ENCODE results near the gene WIPF3.

WIPF3 gene

DNA sequence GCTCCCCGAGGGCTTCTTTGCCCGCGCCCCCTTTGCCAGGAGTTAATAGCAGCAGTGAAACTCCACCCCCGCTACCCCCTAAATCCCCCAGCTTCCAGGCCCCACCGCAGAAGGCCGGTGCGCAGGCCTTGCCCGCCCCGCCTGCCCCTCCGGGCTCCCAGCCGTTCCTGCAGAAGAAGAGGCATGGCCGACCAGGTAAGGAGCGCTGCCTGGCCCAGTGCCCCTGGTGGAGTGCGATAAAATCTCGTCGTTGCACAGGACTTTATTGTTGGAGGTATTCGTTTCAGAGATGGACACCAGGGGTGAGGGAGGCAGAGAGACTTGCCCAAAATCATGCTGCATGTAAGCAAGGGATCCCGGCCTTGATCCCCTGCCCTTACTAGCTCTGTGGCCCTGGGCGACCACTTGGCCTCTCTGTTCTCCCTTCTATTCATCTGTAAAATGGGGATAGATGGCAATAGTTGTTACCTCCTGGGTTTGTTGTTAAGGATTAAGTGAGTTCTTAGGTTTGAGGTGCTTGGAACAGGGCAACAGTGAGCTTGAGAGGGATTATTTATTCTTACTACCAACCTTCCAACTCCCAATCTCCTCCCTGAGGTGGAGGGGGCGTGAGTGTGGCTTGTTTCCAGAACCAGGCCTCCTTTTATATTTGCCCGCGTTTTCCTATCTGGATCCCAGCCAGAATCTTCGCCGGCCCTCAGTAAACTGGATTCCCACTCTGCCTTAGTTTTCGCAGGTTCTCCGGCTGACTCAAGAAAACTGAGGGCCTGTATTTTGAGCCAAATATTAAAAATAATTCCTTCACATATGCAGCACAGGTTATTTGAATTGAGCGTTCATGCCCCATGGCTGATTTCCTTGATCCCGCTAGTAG, 78.3 kb downstream of the WIPF3 start:
- DNase-seq (ENCODE audit: low spot score) = peak; percentile 26

DNA sequence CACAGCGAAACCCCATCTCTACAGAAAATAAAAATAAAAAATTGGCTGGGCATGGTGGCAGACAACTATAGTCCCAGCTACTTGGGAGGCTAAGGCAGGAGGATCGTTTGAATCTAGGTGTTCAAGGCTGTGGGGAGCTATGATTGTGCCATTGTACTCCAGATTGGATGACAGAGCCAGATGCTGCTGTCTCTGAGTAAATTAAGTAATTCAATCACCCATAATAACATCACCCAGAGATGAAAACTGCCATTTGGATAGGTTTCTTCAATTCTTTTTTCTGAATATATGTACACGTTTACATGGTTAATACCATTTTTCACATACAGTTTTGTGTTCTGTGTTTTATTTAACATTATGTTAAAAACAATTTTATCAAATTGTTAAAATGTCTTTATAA, 79.3 kb downstream of the WIPF3 start:
- no peak overlapping the region for H4K8ac ChIP-seq (ENCODE audit: low read depth, low read length)
- H2BK5ac ChIP-seq (ENCODE audit: low read length) = no peak overlapping the region

More for the DNA sequence above, 78.3 kb downstream of the WIPF3 start:
- WGBS, 2 donors (ENCODE audit: extremely low coverage in 2 of 2, insufficient read length in 2 of 2, insufficient replicate concordance in 1 of 2) = no CpG with 5 or more reads among the region's 28 CpGs
- no peak overlapping the region for H4K91ac ChIP-seq (ENCODE audit: low read depth, low read length, poor library complexity)
- peak overlapping the region in 1 of 2 donors; percentile 40 for H3K4me3 ChIP-seq (ENCODE audit: low read length in 2 of 2)
- H3K14ac ChIP-seq (ENCODE audit: low read length) = no peak overlapping the region
- H3K23ac ChIP-seq (ENCODE audit: low read depth, low read length, poor library complexity) = no peak overlapping the region
- H3K27me3 ChIP-seq (ENCODE audit: control insufficient read depth in 3 of 3, insufficient read depth in 3 of 3, low read depth in 1 of 3, low read length in 3 of 3) = peaks cover 0 to 73% (median 0%) of the 10 kb centered on the region in 3 experiments
- H2BK120ac ChIP-seq (ENCODE audit: low read depth, low read length) = no peak overlapping the region
- H2BK15ac ChIP-seq (ENCODE audit: low read length) = peak overlapping the region; percentile 15
- peak overlapping the region; percentile 72 for H3K4me2 ChIP-seq (ENCODE audit: insufficient read depth, low read length, poor library complexity, severe bottlenecking)
- peaks cover 0 to 2% of the 10 kb centered on the region in 2 donors for H3K36me3 ChIP-seq (replicated peaks in 1 of 2; ENCODE audit: control insufficient read depth in 2 of 2, insufficient read depth in 2 of 2, low read length in 2 of 2)
- H2BK5ac ChIP-seq (ENCODE audit: low read length) = no peak overlapping the region
- no peaks in the 10 kb centered on the region for H3K79me1 ChIP-seq (ENCODE audit: low read depth, low read length)
- H3K18ac ChIP-seq (ENCODE audit: low read length) = peak overlapping the region; percentile 23
- H2AFZ ChIP-seq (ENCODE audit: low read length) = no peak overlapping the region
- no peaks in the 10 kb centered on the region for H3K9me3 ChIP-seq (replicated peaks in 1 of 2; ENCODE audit: control insufficient read depth in 2 of 2, insufficient read depth in 1 of 2, low read depth in 1 of 2, low read length in 2 of 2)
- no peak overlapping the region for H3K27ac ChIP-seq (replicated peaks; ENCODE audit: low read length)
- H4K8ac ChIP-seq (ENCODE audit: low read depth, low read length) = no peak overlapping the region
- no peak overlapping the region for H2AK5ac ChIP-seq (ENCODE audit: low read depth, low read length)
- H3K4ac ChIP-seq (ENCODE audit: low read length) = no peak overlapping the region
- H2BK12ac ChIP-seq (ENCODE audit: low read length) = no peak overlapping the region
- peak overlapping the region; percentile 44 for H3K9ac ChIP-seq (ENCODE audit: low read depth, low read length, poor library complexity)
- H3K4me1 ChIP-seq (ENCODE audit: control insufficient read depth in 2 of 2, insufficient read depth in 1 of 2, low read depth in 1 of 2, low read length in 2 of 2) = peaks cover 0 to 10% of the 10 kb centered on the region in 2 donors

DNA sequence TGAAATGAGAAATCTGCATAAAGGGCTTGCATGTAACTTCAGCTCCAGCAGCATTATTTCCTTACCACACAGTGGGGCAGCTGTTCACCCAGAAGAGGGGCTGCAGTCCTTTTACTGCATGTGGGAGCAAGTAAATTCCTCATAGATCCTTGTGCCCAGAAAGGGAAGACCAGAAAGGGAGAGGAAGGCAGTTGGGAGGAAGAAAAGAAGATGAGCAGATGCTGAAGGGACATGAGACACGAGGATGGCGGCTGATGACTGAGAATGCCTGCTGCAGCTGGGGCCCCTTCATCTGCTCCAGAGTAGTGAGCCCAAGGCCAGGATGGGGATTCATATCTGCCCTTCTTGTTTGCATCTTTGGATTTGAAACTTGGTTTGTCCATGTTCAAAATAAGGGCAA, 80.5 kb downstream of the WIPF3 start:
- H3K9ac ChIP-seq (ENCODE audit: low read depth, low read length, poor library complexity) = no peak overlapping the region
- peaks cover 0 to 9% of the 10 kb centered on the region in 2 donors for H3K4me1 ChIP-seq (ENCODE audit: control insufficient read depth in 2 of 2, insufficient read depth in 1 of 2, low read depth in 1 of 2, low read length in 2 of 2)
- no peaks in the 10 kb centered on the region for H3K79me1 ChIP-seq (ENCODE audit: low read depth, low read length)
- H4K8ac ChIP-seq (ENCODE audit: low read depth, low read length) = no peak overlapping the region
- no peak overlapping the region for H3K4me2 ChIP-seq (ENCODE audit: insufficient read depth, low read length, poor library complexity, severe bottlenecking)
- H2BK5ac ChIP-seq (ENCODE audit: low read length) = no peak overlapping the region
- H3K23ac ChIP-seq (ENCODE audit: low read depth, low read length, poor library complexity) = no peak overlapping the region
- peaks cover 0 to 64% (median 0%) of the 10 kb centered on the region in 3 experiments for H3K27me3 ChIP-seq (ENCODE audit: control insufficient read depth in 3 of 3, insufficient read depth in 3 of 3, low read depth in 1 of 3, low read length in 3 of 3)
- no peak overlapping the region for H2BK12ac ChIP-seq (ENCODE audit: low read length)
- no peaks in the 10 kb centered on the region for H3K36me3 ChIP-seq (replicated peaks in 1 of 2; ENCODE audit: control insufficient read depth in 2 of 2, insufficient read depth in 2 of 2, low read length in 2 of 2)
- H3K4ac ChIP-seq (ENCODE audit: low read length) = no peak overlapping the region
- no peak overlapping the region for H2BK120ac ChIP-seq (ENCODE audit: low read depth, low read length)
- no peak overlapping the region for H3K27ac ChIP-seq (replicated peaks; ENCODE audit: low read length)
- DNase-seq (ENCODE audit: low spot score) = no peak
- H3K14ac ChIP-seq (ENCODE audit: low read length) = no peak overlapping the region
- no peak overlapping the region for H2BK15ac ChIP-seq (ENCODE audit: low read length)
- H2AFZ ChIP-seq (ENCODE audit: low read length) = no peak overlapping the region
- WGBS, 2 donors (ENCODE audit: extremely low coverage in 2 of 2, insufficient read length in 2 of 2, insufficient replicate concordance in 1 of 2) = no CpG with 5 or more reads among the region's 2 CpGs
- H3K9me3 ChIP-seq (replicated peaks in 1 of 2; ENCODE audit: control insufficient read depth in 2 of 2, insufficient read depth in 1 of 2, low read depth in 1 of 2, low read length in 2 of 2) = no peaks in the 10 kb centered on the region
- H3K4me3 ChIP-seq (ENCODE audit: low read length in 2 of 2) = no peak overlapping the region
- H3K18ac ChIP-seq (ENCODE audit: low read length) = no peak overlapping the region
- H2AK5ac ChIP-seq (ENCODE audit: low read depth, low read length) = no peak overlapping the region
- no peak overlapping the region for H4K91ac ChIP-seq (ENCODE audit: low read depth, low read length, poor library complexity)

More for the DNA sequence above, 79.3 kb downstream of the WIPF3 start:
- peaks cover 0 to 69% (median 0%) of the 10 kb centered on the region in 3 experiments for H3K27me3 ChIP-seq (ENCODE audit: control insufficient read depth in 3 of 3, insufficient read depth in 3 of 3, low read depth in 1 of 3, low read length in 3 of 3)
- H2BK120ac ChIP-seq (ENCODE audit: low read depth, low read length) = no peak overlapping the region
- no peak overlapping the region for H2AK5ac ChIP-seq (ENCODE audit: low read depth, low read length)
- no CpG with 5 or more reads among the region's 3 CpGs for WGBS, 2 donors (ENCODE audit: extremely low coverage in 2 of 2, insufficient read length in 2 of 2, insufficient replicate concordance in 1 of 2)
- H3K27ac ChIP-seq (replicated peaks; ENCODE audit: low read length) = no peak overlapping the region
- H4K91ac ChIP-seq (ENCODE audit: low read depth, low read length, poor library complexity) = no peak overlapping the region
- no peak overlapping the region for H3K4me2 ChIP-seq (ENCODE audit: insufficient read depth, low read length, poor library complexity, severe bottlenecking)
- H3K4me3 ChIP-seq (ENCODE audit: low read length in 2 of 2) = no peak overlapping the region
- no peaks in the 10 kb centered on the region for H3K79me1 ChIP-seq (ENCODE audit: low read depth, low read length)
- H3K4me1 ChIP-seq (ENCODE audit: control insufficient read depth in 2 of 2, insufficient read depth in 1 of 2, low read depth in 1 of 2, low read length in 2 of 2) = peaks cover 0 to 10% of the 10 kb centered on the region in 2 donors
- H3K9me3 ChIP-seq (replicated peaks in 1 of 2; ENCODE audit: control insufficient read depth in 2 of 2, insufficient read depth in 1 of 2, low read depth in 1 of 2, low read length in 2 of 2) = no peaks in the 10 kb centered on the region
- H2AFZ ChIP-seq (ENCODE audit: low read length) = no peak overlapping the region
- H3K9ac ChIP-seq (ENCODE audit: low read depth, low read length, poor library complexity) = no peak overlapping the region
- no peak overlapping the region for H2BK15ac ChIP-seq (ENCODE audit: low read length)
- H3K36me3 ChIP-seq (replicated peaks in 1 of 2; ENCODE audit: control insufficient read depth in 2 of 2, insufficient read depth in 2 of 2, low read length in 2 of 2) = peaks cover 0 to 2% of the 10 kb centered on the region in 2 donors
- no peak overlapping the region for H3K18ac ChIP-seq (ENCODE audit: low read length)
- no peak overlapping the region for H3K4ac ChIP-seq (ENCODE audit: low read length)
- H3K14ac ChIP-seq (ENCODE audit: low read length) = no peak overlapping the region
- H3K23ac ChIP-seq (ENCODE audit: low read depth, low read length, poor library complexity) = no peak overlapping the region
- no peak overlapping the region for H2BK12ac ChIP-seq (ENCODE audit: low read length)
- no peak for DNase-seq (ENCODE audit: low spot score)

DNA sequence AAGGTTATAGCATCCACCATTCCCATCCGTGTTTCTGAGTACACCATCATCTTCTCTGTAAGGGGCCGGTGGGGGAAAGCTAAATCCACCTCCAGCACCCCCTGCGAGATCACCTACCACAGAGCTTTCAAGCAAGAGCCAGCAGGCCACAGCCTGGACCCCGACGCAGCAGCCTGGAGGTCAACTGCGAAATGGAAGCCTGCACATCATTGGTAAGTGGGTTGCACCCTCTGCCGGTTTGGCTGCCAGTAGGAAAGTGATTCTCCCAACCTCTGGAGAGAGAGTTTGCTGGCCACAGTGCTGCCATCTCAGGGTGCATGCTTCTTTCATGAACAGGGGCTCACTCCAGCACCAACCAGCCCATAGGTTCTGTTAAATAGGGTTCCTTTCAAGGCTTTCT, 81.7 kb downstream of the WIPF3 start:
- Histone ChIP-seq H3K4me3 (ENCODE audit: low read length in 2 of 2) (no peak overlapping the region), H2BK12ac (ENCODE audit: low read length) (no peak overlapping the region), H3K27me3 (ENCODE audit: control insufficient read depth in 3 of 3, insufficient read depth in 3 of 3, low read depth in 1 of 3, low read length in 3 of 3) (peaks cover 0 to 53% (median 0%) of the 10 kb centered on the region in 3 experiments), H2BK120ac (ENCODE audit: low read depth, low read length) (no peak overlapping the region), H2AFZ (ENCODE audit: low read length) (no peak overlapping the region), H3K27ac (replicated peaks; ENCODE audit: low read length) (no peak overlapping the region), H3K4ac (ENCODE audit: low read length) (no peak overlapping the region), H2AK5ac (ENCODE audit: low read depth, low read length) (no peak overlapping the region), H3K9ac (ENCODE audit: low read depth, low read length, poor library complexity) (no peak overlapping the region), H3K18ac (ENCODE audit: low read length) (no peak overlapping the region), H3K4me1 (ENCODE audit: control insufficient read depth in 2 of 2, insufficient read depth in 1 of 2, low read depth in 1 of 2, low read length in 2 of 2) (peaks cover 0 to 7% of the 10 kb centered on the region in 2 donors), H3K36me3 (replicated peaks in 1 of 2; ENCODE audit: control insufficient read depth in 2 of 2, insufficient read depth in 2 of 2, low read length in 2 of 2) (peaks cover 0 to 2% of the 10 kb centered on the region in 2 donors), H3K79me1 (ENCODE audit: low read depth, low read length) (no peaks in the 10 kb centered on the region), H3K4me2 (ENCODE audit: insufficient read depth, low read length, poor library complexity, severe bottlenecking) (no peak overlapping the region), H3K14ac (ENCODE audit: low read length) (no peak overlapping the region), H4K91ac (ENCODE audit: low read depth, low read length, poor library complexity) (no peak overlapping the region), H4K8ac (ENCODE audit: low read depth, low read length) (no peak overlapping the region), H3K23ac (ENCODE audit: low read depth, low read length, poor library complexity) (no peak overlapping the region), H3K9me3 (replicated peaks in 1 of 2; ENCODE audit: control insufficient read depth in 2 of 2, insufficient read depth in 1 of 2, low read depth in 1 of 2, low read length in 2 of 2) (no peaks in the 10 kb centered on the region), H2BK5ac (ENCODE audit: low read length) (no peak overlapping the region), H2BK15ac (ENCODE audit: low read length) (no peak overlapping the region)
- no peak for DNase-seq (ENCODE audit: low spot score)
- no CpG with 5 or more reads among the region's 7 CpGs for WGBS, 2 donors (ENCODE audit: extremely low coverage in 2 of 2, insufficient read length in 2 of 2, insufficient replicate concordance in 1 of 2)
